ENCODE results near the gene TMEM140. TPM values are rescaled to one million over a fixed set of nuclear protein-coding genes. Genes with fewer than 3 reads are reported as not detected.

Gene TMEM140
- total and polyA plus RNA-seq, 9 of the 15 experiments (the other 6 are each of a cell fraction or from before 2014, with no cell fraction given), result 0.03 to 0.82 (median 0.23) TPM

GRCh38 chr7:135162382-135163001 is 14.6 kb downstream of the TMEM140 start:
- intact Hi-C loops (cut with micrococcal nuclease) (no loop called here), in situ Hi-C loops (cut with MboI) (no loop called here)
- Histone ChIP-seq H3K36me3 (ENCODE audit: control insufficient read depth, insufficient read depth, low read length) (peaks cover 43% of the 10 kb centered on the region), H3K9me1 (ENCODE audit: control insufficient read depth, insufficient read depth, low read length) (no peaks in the 10 kb centered on the region), H3K4me2 (ENCODE audit: insufficient read depth, low read length) (no peak overlapping the region), H3K79me2 (ENCODE audit: control insufficient read depth, insufficient read depth, low read length) (peaks cover 4% of the 10 kb centered on the region), H3K9me3 (replicated peaks; ENCODE audit: control insufficient read depth, insufficient read depth, low read depth, low read length) (peaks cover 32% of the 10 kb centered on the region), H3K4me3 (no peak overlapping the region), H3K27me3 (ENCODE audit: control insufficient read depth in 2 of 2, insufficient read depth in 2 of 2, low read length in 2 of 2) (no peaks in the 10 kb centered on the region), H2AFZ (ENCODE audit: low read depth, low read length) (no peak overlapping the region), H3K4me1 (replicated peaks in 1 of 2; ENCODE audit: control insufficient read depth in 2 of 2, insufficient read depth in 2 of 2, low read length in 2 of 2) (peaks cover 13 to 27% of the 10 kb centered on the region in 2 experiments), H3K9ac (ENCODE audit: insufficient read depth in 1 of 2, low read depth in 2 of 2, low read length in 2 of 2) (no peak overlapping the region), H4K20me1 (replicated peaks; ENCODE audit: control insufficient read depth, insufficient read depth, low read length) (no peaks in the 10 kb centered on the region), H3K27ac (ENCODE audit: extremely low read depth, low read depth, low read length) (no peak overlapping the region)
- FAIRE-seq (no peak), ATAC-seq (no peak), DNase-seq (ENCODE audit: extremely low read depth in 1 of 4, low spot score in 3 of 4) (peak in 1 of 4 experiments; percentile 34)
- no TSS peak for BruUV-seq (replicated peaks)
- WGBS (ENCODE audit: insufficient coverage, low coverage, missing lambda C conversion rate), result 88% methylated on average over 2 of the region's 2 CpGs
- POLR2A ChIA-PET, result interaction anchor here (1.3 kb wide), 1 partner anchor 15 kb away, joined by 5 read pairs; the partner anchor contains the start of gene TMEM140
- CTCF ChIA-PET (ENCODE audit: low intra/inter-chr PET ratio), result no interaction called here
- no peak for TF ChIP-seq SRSF1 (IDR thresholded peaks at IDR 0.05; ENCODE audit: low read depth, low read length)
- TF ChIP-seq, protein P1, sequence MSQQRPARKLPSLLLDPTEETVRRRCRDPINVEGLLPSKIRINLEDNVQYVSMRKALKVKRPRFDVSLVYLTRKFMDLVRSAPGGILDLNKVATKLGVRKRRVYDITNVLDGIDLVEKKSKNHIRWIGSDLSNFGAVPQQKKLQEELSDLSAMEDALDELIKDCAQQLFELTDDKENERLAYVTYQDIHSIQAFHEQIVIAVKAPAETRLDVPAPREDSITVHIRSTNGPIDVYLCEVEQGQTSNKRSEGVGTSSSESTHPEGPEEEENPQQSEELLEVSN (IDR thresholded peaks at IDR 0.05; ENCODE audit: borderline replicate concordance in 1 of 2, extremely low read depth in 1 of 2, insufficient read depth in 1 of 2, insufficient read length in 1 of 2, low read depth in 1 of 2, low read length in 1 of 2, poor library complexity in 1 of 2, severe bottlenecking in 1 of 2), result no peak
- no peak for TF ChIP-seq KAT2B (IDR thresholded peaks at IDR 0.05; ENCODE audit: low read depth, low read length)
- TF ChIP-seq ZFP36 (IDR thresholded peaks at IDR 0.05; ENCODE audit: low read depth, low read length, partially characterized antibody), result peak; percentile 81
- TF ChIP-seq ZBTB43 (CRISPR knock-in tag; IDR thresholded peaks at IDR 0.05), result no peak
- TF ChIP-seq BHLHE40 (IDR thresholded peaks at IDR 0.05; ENCODE audit: low read length), result no peak
- no peak for TF ChIP-seq SMARCB1 (IDR thresholded peaks at IDR 0.05; ENCODE audit: insufficient read length, low read depth)
- no peak for TF ChIP-seq CEBPZ (IDR thresholded peaks at IDR 0.05; ENCODE audit: borderline replicate concordance, low read depth, low read length)
- TF ChIP-seq ZNF311 (CRISPR knock-in tag; IDR thresholded peaks at IDR 0.05), result no peak
- no peak for TF ChIP-seq ZNF655 (CRISPR knock-in tag; IDR thresholded peaks at IDR 0.05)
- TF ChIP-seq SLC30A9 (CRISPR knock-in tag; IDR thresholded peaks at IDR 0.05), result no peak
- TF ChIP-seq PCBP2 (IDR thresholded peaks at IDR 0.05; ENCODE audit: low read depth, low read length, poor library complexity, severe bottlenecking), result no peak
- no peak for TF ChIP-seq PPARD (CRISPR knock-in tag; IDR thresholded peaks at IDR 0.05)

Measured in K562 (cell line).